Subcutaneous abdominal adipose tissue (tissue), 5 donors: ENCODE measurements around the gene REV1.

Source experiments
- H3K27ac ChIP-seq: one replicate; pipeline ENCODE4 v1.7.0; 2013; ENCODE audit warnings: low read depth, mild to moderate bottlenecking, inconsistent platforms, low read length, moderate library complexity
- H3K27me3 ChIP-seq, 5 donors: one replicate each; pipeline ENCODE4 v1.7.0; 2013; ENCODE audit warnings: low read length in 5 of 5, inconsistent platforms in 1 of 5; ENCODE audit not compliant: control insufficient read depth in 5 of 5, insufficient read depth in 4 of 5
- H3K36me3 ChIP-seq, 5 donors: one replicate each; pipeline ENCODE4 v1.7.0; 2013; ENCODE audit warnings: low read length in 5 of 5; ENCODE audit not compliant: control insufficient read depth in 5 of 5, insufficient read depth in 5 of 5
- H3K4me1 ChIP-seq, 5 donors: one replicate each; pipeline ENCODE4 v1.7.0; 2013; ENCODE audit warnings: low read length in 5 of 5, mild to moderate bottlenecking in 3 of 5, moderate library complexity in 1 of 5; ENCODE audit not compliant: control insufficient read depth in 5 of 5, insufficient read depth in 5 of 5
- H3K4me3 ChIP-seq, 5 donors: one replicate each; pipeline ENCODE4 v1.7.0; 2013; ENCODE audit warnings: low read length in 5 of 5, low read depth in 1 of 5
- H3K9ac ChIP-seq, 5 donors: one replicate each; pipeline ENCODE4 v1.7.0; 2013; ENCODE audit warnings: low read length in 5 of 5, mild to moderate bottlenecking in 4 of 5, moderate library complexity in 3 of 5
- H3K9me3 ChIP-seq, 5 donors: one replicate each; pipeline ENCODE4 v1.7.0; 2013; ENCODE audit warnings: low read length in 5 of 5; ENCODE audit not compliant: control insufficient read depth in 5 of 5
- donor health status: healthy.
- donor health status: healthy.
- donor health status: healthy.
- donor health status: healthy.
- donor health status: healthy.

REV1 gene

DNA sequence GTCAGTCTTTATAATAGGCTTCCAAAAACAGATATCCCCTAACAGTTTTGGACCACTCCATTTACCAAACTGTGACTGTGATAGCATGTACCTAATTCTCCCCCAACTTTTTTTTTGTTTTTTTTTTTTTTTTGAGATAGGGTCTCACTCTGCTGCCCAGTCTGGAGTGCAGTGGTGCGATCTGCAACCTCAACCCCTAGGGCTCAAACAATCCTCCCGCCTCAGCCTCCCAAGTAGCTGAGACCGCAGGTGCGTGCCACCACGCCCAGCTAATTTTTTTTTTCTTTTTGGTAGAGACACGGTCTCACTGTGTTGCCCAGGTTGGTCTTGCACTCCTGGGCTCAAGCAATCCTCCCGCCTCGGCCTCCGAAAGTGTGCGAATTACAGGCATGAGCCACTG is 52.9 kb downstream of the REV1 start:
- no peak overlapping the region for H3K9ac ChIP-seq
- H3K4me1 ChIP-seq = no peaks in the 10 kb centered on the region
- no peak overlapping the region for H3K27ac ChIP-seq
- H3K27me3 ChIP-seq = no peaks in the 10 kb centered on the region
- H3K4me3 ChIP-seq = no peak overlapping the region
- H3K36me3 ChIP-seq = peaks cover 18 to 39% (median 36%) of the 10 kb centered on the region in 5 donors
- H3K9me3 ChIP-seq = no peaks in the 10 kb centered on the region

DNA sequence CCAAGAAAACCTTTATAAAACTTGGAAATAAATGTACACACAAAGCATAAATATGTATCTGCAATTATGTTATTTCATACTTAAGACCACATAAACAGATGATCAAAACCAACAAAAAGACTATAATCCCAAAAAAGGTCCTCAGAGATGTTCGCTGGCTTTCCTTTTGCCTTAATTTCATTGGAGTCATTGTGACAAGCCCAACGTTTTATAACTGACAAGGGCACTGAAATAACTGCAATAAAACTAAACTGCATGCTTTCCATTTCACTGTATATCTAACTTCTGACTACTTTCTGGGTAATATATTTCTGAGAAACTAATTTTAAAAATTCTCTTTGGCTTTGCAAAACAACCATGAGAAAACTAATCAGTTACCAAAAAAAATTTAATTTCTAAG is 56.5 kb downstream of the REV1 start:
- H3K4me3 ChIP-seq = no peak overlapping the region
- H3K9ac ChIP-seq = no peak overlapping the region
- H3K36me3 ChIP-seq = peaks cover 15 to 42% (median 38%) of the 10 kb centered on the region in 5 donors
- H3K27me3 ChIP-seq = no peaks in the 10 kb centered on the region
- no peak overlapping the region for H3K27ac ChIP-seq
- H3K4me1 ChIP-seq = peaks cover 0 to 13% (median 6%) of the 10 kb centered on the region in 5 donors
- H3K9me3 ChIP-seq = no peaks in the 10 kb centered on the region

DNA sequence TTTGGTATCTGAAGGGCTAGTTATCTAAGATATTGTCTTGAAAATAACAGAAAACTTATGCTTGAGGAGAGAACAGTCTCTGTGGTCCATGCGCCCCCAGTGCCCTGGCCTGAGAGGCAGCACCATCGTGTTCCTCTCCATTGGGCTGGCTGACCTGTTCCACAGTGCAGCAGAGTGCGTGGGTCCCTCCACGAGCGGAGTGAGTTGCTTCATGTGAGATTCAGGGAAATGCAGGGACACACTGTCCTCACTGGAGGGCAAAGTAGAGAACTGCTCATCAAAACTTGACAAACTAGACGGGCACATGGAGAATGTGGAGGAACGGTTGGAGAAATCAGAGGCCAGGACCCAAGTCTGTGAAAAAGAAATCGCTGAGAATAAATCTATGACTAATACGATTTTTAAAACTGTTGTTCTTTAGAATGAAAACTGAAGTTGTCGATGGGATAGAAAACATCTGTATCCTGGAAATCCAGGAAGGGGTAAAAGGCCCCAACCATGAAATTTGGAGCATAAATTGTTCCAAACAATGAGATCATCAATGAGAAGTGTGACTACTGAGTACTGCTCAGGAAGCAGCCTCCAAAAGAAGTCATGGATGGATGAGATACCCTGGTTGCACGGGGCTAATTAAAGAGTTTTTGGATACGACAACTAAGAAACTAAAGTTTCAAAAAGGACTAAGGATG is 58.1 kb downstream of the REV1 start:
- Histone ChIP-seq H3K36me3 (peaks cover 19 to 48% (median 44%) of the 10 kb centered on the region in 5 donors), H3K9ac (no peak overlapping the region), H3K9me3 (no peaks in the 10 kb centered on the region), H3K27ac (no peak overlapping the region), H3K4me3 (no peak overlapping the region), H3K27me3 (no peaks in the 10 kb centered on the region), H3K4me1 (peaks cover 0 to 13% (median 6%) of the 10 kb centered on the region in 5 donors)

DNA sequence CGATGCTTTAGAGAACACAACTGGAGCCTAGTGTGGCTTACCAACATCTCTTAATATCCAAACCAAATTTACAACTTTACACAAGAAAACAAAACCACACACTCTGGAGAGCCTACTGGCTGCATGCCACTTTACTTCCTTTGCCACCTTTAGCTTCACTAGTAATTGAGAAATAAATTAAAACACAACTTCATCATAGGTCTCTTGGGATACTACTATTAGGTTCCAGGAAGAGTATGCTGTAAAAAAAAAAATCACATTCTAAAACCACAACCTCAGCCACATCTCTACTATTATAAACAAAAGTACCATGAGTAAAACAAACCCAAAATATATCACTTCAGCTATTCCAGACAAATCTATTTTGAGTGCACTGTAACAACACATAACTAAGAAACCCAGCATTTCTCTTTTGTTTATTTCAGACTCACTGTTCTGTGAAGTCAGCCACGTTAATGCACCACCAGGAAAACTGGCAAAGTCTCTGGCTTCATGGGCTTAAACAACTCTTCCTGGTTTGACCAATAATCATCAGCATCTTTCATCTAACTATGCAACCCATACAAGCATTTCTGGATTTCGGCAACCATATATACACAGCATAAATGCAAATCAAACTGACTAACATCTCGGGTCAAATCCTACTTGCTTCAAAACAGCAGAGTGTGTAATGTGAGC is 59.1 kb downstream of the REV1 start:
- Histone ChIP-seq H3K27me3 (no peaks in the 10 kb centered on the region), H3K36me3 (peaks cover 21 to 52% (median 40%) of the 10 kb centered on the region in 5 donors), H3K9me3 (no peaks in the 10 kb centered on the region), H3K9ac (no peak overlapping the region), H3K4me1 (peaks cover 0 to 13% (median 6%) of the 10 kb centered on the region in 5 donors), H3K4me3 (no peak overlapping the region), H3K27ac (no peak overlapping the region)

GRCh38 chr2:99425022-99425421 is 64.8 kb downstream of the REV1 start:
- no peaks in the 10 kb centered on the region for H3K27me3 ChIP-seq
- peaks cover 0 to 6% (median 3%) of the 10 kb centered on the region in 5 donors for H3K4me1 ChIP-seq
- peaks cover 48 to 75% (median 57%) of the 10 kb centered on the region in 5 donors for H3K36me3 ChIP-seq
- no peaks in the 10 kb centered on the region for H3K9me3 ChIP-seq
- no peak overlapping the region for H3K4me3 ChIP-seq
- no peak overlapping the region for H3K9ac ChIP-seq
- no peak overlapping the region for H3K27ac ChIP-seq

DNA sequence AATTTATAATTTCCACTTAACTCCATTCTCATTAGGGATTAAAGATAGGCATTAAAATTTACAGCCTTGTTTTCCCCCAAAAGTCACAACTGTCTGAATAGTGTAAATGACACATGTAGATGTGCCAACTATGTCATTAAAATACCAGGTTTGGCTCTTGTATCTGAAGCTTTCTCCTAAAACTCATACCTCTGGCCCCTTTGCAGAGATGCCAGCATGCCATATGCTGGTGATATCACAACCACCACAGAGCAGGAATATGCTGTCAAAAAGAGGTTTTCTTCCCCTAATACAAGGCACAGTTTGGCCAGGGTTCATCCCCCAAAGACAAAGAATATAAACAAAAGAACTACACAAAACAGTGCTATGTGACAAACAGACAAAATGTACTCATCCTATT is 65.4 kb downstream of the REV1 start:
- Histone ChIP-seq H3K36me3 (peaks cover 46 to 79% (median 62%) of the 10 kb centered on the region in 5 donors), H3K4me1 (peaks cover 0 to 6% (median 3%) of the 10 kb centered on the region in 5 donors), H3K9ac (no peak overlapping the region), H3K27ac (no peak overlapping the region), H3K27me3 (no peaks in the 10 kb centered on the region), H3K9me3 (no peaks in the 10 kb centered on the region), H3K4me3 (no peak overlapping the region)

- Histone ChIP-seq H3K9ac (no peak overlapping the region), H3K27me3 (no peaks in the 10 kb centered on the region), H3K9me3 (no peaks in the 10 kb centered on the region), H3K36me3 (peaks cover 50 to 75% (median 63%) of the 10 kb centered on the region in 5 donors), H3K4me3 (no peak overlapping the region), H3K27ac (no peak overlapping the region), H3K4me1 (peaks cover 0 to 6% (median 3%) of the 10 kb centered on the region in 5 donors)
Measured at GRCh38 chr2:99422599-99422998, 67.2 kb downstream of the REV1 start.

DNA sequence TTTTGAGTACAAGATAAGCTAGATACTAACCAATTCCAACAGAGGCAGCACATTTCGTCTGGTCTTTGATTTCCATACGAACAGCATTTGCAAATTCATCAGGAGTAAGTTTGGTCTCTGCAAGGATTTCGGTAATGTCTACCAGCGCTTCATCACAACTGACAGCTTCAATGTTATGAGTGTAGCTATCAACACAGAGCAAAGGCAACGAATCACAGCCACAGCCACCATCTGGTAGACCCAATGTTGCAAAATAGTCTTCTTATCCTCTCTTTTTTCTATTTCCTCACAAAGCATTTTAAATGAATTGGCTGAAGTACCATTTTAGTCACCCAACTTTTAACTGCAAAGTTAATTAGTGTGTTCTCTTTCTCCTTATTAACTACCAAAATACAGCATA is 68.3 kb downstream of the REV1 start:
- Histone ChIP-seq H3K36me3 (peaks cover 42 to 76% (median 68%) of the 10 kb centered on the region in 5 donors), H3K4me1 (peaks cover 0 to 6% (median 3%) of the 10 kb centered on the region in 5 donors)

DNA sequence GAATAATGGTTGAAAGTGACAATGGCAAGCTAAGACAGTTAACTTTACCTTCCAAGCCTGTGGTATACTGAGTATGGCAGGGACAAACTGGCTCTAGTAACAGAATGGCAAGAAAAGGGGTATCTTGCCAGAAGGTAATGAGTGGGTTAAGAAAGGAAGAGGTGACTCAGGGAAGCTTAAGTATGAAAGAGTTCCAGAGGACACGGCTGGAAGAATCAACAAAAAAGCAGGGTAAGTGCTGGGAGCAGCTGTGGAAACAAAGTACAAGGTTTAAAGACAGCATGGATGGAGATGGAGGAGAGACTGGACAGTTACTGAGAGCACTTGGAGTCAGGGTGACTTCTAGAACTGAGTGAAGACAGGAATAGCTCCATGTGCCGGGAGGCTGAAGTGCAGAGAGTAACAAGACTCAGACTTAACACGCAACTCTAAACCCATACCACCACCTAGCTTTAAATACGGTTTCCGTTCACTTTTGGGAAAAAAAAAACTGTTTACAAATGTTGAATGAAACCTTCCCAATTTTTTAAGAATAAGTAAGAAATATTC is 69.0 kb downstream of the REV1 start:
- Histone ChIP-seq H3K36me3 (peaks cover 46 to 81% (median 75%) of the 10 kb centered on the region in 5 donors), H3K27me3 (no peaks in the 10 kb centered on the region), H3K27ac (no peak overlapping the region), H3K9ac (no peak overlapping the region), H3K4me3 (no peak overlapping the region), H3K9me3 (no peaks in the 10 kb centered on the region), H3K4me1 (peaks cover 0 to 6% (median 3%) of the 10 kb centered on the region in 5 donors)

More for the DNA sequence above, 68.3 kb downstream of the REV1 start:
- Histone ChIP-seq H3K27me3 (no peaks in the 10 kb centered on the region), H3K9me3 (no peaks in the 10 kb centered on the region), H3K27ac (no peak overlapping the region), H3K9ac (no peak overlapping the region), H3K4me3 (no peak overlapping the region)

- Histone ChIP-seq H3K27ac (no peak overlapping the region), H3K4me1 (peaks cover 0 to 6% (median 3%) of the 10 kb centered on the region in 5 donors)
Measured at GRCh38 chr2:99420031-99420430, 69.8 kb downstream of the REV1 start.

More at GRCh38 chr2:99420031-99420430, 69.8 kb downstream of the REV1 start:
- Histone ChIP-seq H3K9me3 (no peaks in the 10 kb centered on the region), H3K36me3 (peaks cover 50 to 85% (median 81%) of the 10 kb centered on the region in 5 donors), H3K9ac (no peak overlapping the region), H3K27me3 (no peaks in the 10 kb centered on the region), H3K4me3 (no peak overlapping the region)
